SK-N-SH (cell line): Measurements from ENCODE around the gene BMP6. TPM values are rescaled to one million over a fixed set of nuclear protein-coding genes. Genes with fewer than 3 reads are reported as not detected.

ENCODE experiments used
- CTCF ChIA-PET: fragments of 300-600, 350-600 bp; formaldehyde crosslinking; extraction: SDS; loops from one replicate; lab custom pipeline; 2021; lab: Yijun Ruan, JAX
- POLR2A ChIA-PET: fragments of 350-600 bp; sonication (Branson Sonifier 250); formaldehyde crosslinking; extraction: SDS; loops from one replicate; lab custom pipeline; 2020; ENCODE audit warnings: antibody characterized with exemption, inconsistent platforms; lab: Yijun Ruan, JAX
- DNase-seq: peaks from one replicate; pipeline ENCODE4 v3.0.0; 2012
- H2AFZ ChIP-seq: fragments of 200-600 bp; sonication (generic); 2 replicates; pipeline ENCODE4 v1.8.1; 2016; ENCODE audit warnings: antibody characterized with exemption, mild to moderate bottlenecking, low read depth
- H3F3A ChIP-seq: fragments of 200-600 bp; sonication (generic); replicated peaks from 2 replicates; pipeline ENCODE3; 2016; ENCODE audit warnings: antibody characterized with exemption, mild to moderate bottlenecking; ENCODE audit not compliant: insufficient read depth
- H3K27ac ChIP-seq, 2 experiments: fragments of 200-500 bp in 1 of 2; fragments of 200-600 bp in 1 of 2; sonication (Bioruptor generic) in 1 of 2; sonication (generic), shearing (Covaris generic) in 1 of 2; 2 replicates each; pipeline versions ENCODE4 v1.5.1 to v1.6.1; 2014 to 2016; ENCODE audit warnings: low read depth in 2 of 2, inconsistent platforms in 1 of 2, low read length in 1 of 2, mild to moderate bottlenecking in 1 of 2, mixed read lengths in 1 of 2
- H3K27me3 ChIP-seq: fragments of 200-600 bp; sonication (generic), shearing (Covaris generic); 2 replicates; pipeline ENCODE4 v1.6.1; 2016; ENCODE audit warnings: mixed run types; ENCODE audit not compliant: insufficient read depth
- H3K36me3 ChIP-seq, 2 experiments: fragments of 200-500 bp in 1 of 2; fragments of 200-600 bp in 1 of 2; sonication (Bioruptor generic) in 1 of 2; sonication (generic) in 1 of 2; replicated peaks in 1 of 2; 2 replicates each; pipeline versions ENCODE3 to v1.5.1; 2014 to 2016; ENCODE audit warnings: low read length in 1 of 2, mild to moderate bottlenecking in 1 of 2; ENCODE audit not compliant: insufficient read depth in 2 of 2, control insufficient read depth in 1 of 2
- H3K4me1 ChIP-seq, 2 experiments: fragments of 200-500 bp in 1 of 2; fragments of 200-600 bp in 1 of 2; sonication (Bioruptor generic) in 1 of 2; sonication (generic), shearing (Covaris generic) in 1 of 2; 2 replicates each; pipeline versions ENCODE4 v1.5.1 to v1.6.1; 2014 to 2016; ENCODE audit warnings: low read depth in 1 of 2, low read length in 1 of 2, mixed run types in 1 of 2; ENCODE audit not compliant: insufficient read depth in 2 of 2, control insufficient read depth in 1 of 2
- H3K4me2 ChIP-seq: fragments of 200-600 bp; sonication (generic), shearing (Covaris generic); 2 replicates; pipeline ENCODE4 v1.6.1; 2017; ENCODE audit warnings: mixed run types
- H3K4me3 ChIP-seq, 2 experiments: fragments of 200-500 bp in 1 of 2; fragments of 200-600 bp in 1 of 2; sonication (Bioruptor generic) in 1 of 2; sonication (generic), shearing (Covaris generic) in 1 of 2; 2 replicates each; pipeline versions ENCODE4 v1.5.1 to v1.8.1; 2014 to 2016; ENCODE audit warnings: low read depth in 2 of 2, inconsistent platforms in 1 of 2, low read length in 1 of 2, mild to moderate bottlenecking in 1 of 2, mixed read lengths in 1 of 2, moderate library complexity in 1 of 2
- H3K79me2 ChIP-seq: fragments of 200-600 bp; sonication (generic); 2 replicates; pipeline ENCODE4 v1.8.1; 2017; ENCODE audit warnings: mild to moderate bottlenecking; ENCODE audit not compliant: insufficient read depth
- H3K9ac ChIP-seq: fragments of 200-600 bp; sonication (generic); 2 replicates; pipeline ENCODE4 v1.6.1; 2017; ENCODE audit warnings: mixed run types
- H3K9me2 ChIP-seq: fragments of 200-600 bp; sonication (generic); 2 replicates; pipeline ENCODE4 v1.6.1; 2017; ENCODE audit warnings: mixed run types
- H3K9me3 ChIP-seq: fragments of 200-600 bp; sonication (generic); 2 replicates; pipeline ENCODE4 v1.6.1; 2017; ENCODE audit warnings: mixed run types, mild to moderate bottlenecking, moderate library complexity
- H4K20me1 ChIP-seq: fragments of 200-600 bp; sonication (generic); 2 replicates; pipeline ENCODE4 v1.6.1; 2017; ENCODE audit warnings: mild to moderate bottlenecking, mixed run types; ENCODE audit not compliant: insufficient read depth
- CHD2 ChIP-seq: fragments of 150-350 bp; IDR thresholded peaks from 2 replicates; pipeline ENCODE4 v1.6.1; 2018; ENCODE audit warnings: low read length; ENCODE audit not compliant: partially characterized antibody
- ELF1 ChIP-seq: IDR thresholded peaks from 2 replicates; pipeline ENCODE4 v1.4.0; 2012
- EP300 ChIP-seq, 2 experiments: IDR thresholded peaks; 2 replicates each; pipeline versions ENCODE4 v1.4.0 to v1.6.1; 2012; ENCODE audit warnings: borderline replicate concordance in 1 of 2, low read depth in 1 of 2, low read length in 1 of 2
- EZH2phosphoT487 ChIP-seq: fragments of 200-600 bp; sonication (generic); IDR thresholded peaks from 2 replicates; pipeline ENCODE4 v1.6.1; 2017; ENCODE audit warnings: low read depth, mixed run types, mild to moderate bottlenecking, antibody characterized with exemption, moderate library complexity, borderline replicate concordance
- FOSL2 ChIP-seq: IDR thresholded peaks from 2 replicates; pipeline ENCODE4 v1.4.0; 2012; ENCODE audit warnings: low read depth, mild to moderate bottlenecking, moderate library complexity, borderline replicate concordance
- JUND ChIP-seq: IDR thresholded peaks from 2 replicates; pipeline ENCODE4 v1.4.0; 2012
- MEF2A ChIP-seq: IDR thresholded peaks from 2 replicates; pipeline ENCODE4 v1.4.0; 2012; ENCODE audit warnings: low read depth, borderline replicate concordance
- MXI1 ChIP-seq: IDR thresholded peaks from 2 replicates; pipeline ENCODE4 v1.6.1; 2012; ENCODE audit warnings: mild to moderate bottlenecking, low read depth, low read length, improper control_type of control experiment
- NFIC ChIP-seq: IDR thresholded peaks from 2 replicates; pipeline ENCODE4 v1.4.0; 2012; ENCODE audit warnings: borderline replicate concordance
- RCOR1 ChIP-seq: fragments of 150-350 bp; IDR thresholded peaks from 2 replicates; pipeline ENCODE4 v1.6.1; 2017; ENCODE audit warnings: antibody characterized with exemption, low read length
- RFX5 ChIP-seq: IDR thresholded peaks from 2 replicates; pipeline ENCODE4 v1.6.1; 2012; ENCODE audit warnings: mild to moderate bottlenecking, improper control_type of control experiment, low read length
- TEAD4 ChIP-seq: IDR thresholded peaks from 2 replicates; pipeline ENCODE4 v1.4.0; 2012; ENCODE audit warnings: mild to moderate bottlenecking, borderline replicate concordance; ENCODE audit not compliant: insufficient read depth
- polyA plus RNA-seq, 3 experiments: library from polyadenylated mRNA; depleted of rRNA; stranded (reverse); fragments of >200 nt; gene quantifications; 2 replicates each; pipeline ENCODE4 v1.2.3, GENCODE V29; 2012
- TF ChIP-seq, protein P1 (sequence below): fragments of 200-600 bp; sonication (generic); IDR thresholded peaks from 2 replicates; pipeline ENCODE4 v1.6.1; 2017; ENCODE audit warnings: antibody characterized with exemption, mild to moderate bottlenecking, moderate library complexity
- TF ChIP-seq, protein P2 (sequence below): IDR thresholded peaks from 2 replicates; pipeline ENCODE4 v1.6.1; 2012; ENCODE audit warnings: mild to moderate bottlenecking, low read depth, low read length, moderate library complexity
- TF ChIP-seq, protein P3 (sequence below): IDR thresholded peaks from 2 replicates; pipeline ENCODE4; 2012
- TF ChIP-seq, protein P4 (sequence below): IDR thresholded peaks from 2 replicates; pipeline ENCODE4 v1.4.0; 2012; ENCODE audit warnings: low read depth, borderline replicate concordance
- TF ChIP-seq, protein P5 (sequence below): fragments of 150-350 bp; IDR thresholded peaks from 2 replicates; pipeline ENCODE4 v1.6.1; 2017; ENCODE audit warnings: antibody characterized with exemption, low read length, low read depth, borderline replicate concordance

The BMP6 gene
- polyA plus RNA-seq, 1 of the 3 experiments (the other 2 are of a cell fraction) = not detected

DNA sequence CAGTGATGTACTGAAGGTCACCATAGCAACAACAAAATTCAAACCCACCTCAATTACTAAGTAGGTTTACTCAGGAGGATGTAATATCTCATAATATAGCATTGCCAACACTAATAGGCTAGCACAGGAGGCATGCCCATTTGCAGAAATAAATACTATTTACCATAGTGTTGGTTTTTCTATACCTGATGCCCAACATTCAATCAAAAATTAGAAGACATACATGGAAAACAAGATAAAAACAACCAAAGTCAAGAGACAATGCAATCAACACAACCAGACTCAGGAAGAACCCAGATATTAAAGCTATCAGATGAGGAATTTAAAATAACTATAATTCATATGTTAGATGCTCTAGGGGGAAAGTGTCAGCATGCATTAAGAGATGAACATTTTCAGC lies 199.0 kb downstream of the BMP6 start:
- Histone ChIP-seq H3F3A (no peaks in the 10 kb centered on the region), H3K36me3 (no peaks in the 10 kb centered on the region), H2AFZ (no peak overlapping the region), H3K9ac (no peak overlapping the region), H3K79me2 (no peaks in the 10 kb centered on the region), H3K4me2 (no peak overlapping the region), H4K20me1 (no peaks in the 10 kb centered on the region), H3K9me2 (no peaks in the 10 kb centered on the region), H3K4me3 (no peak overlapping the region), H3K9me3 (no peaks in the 10 kb centered on the region), H3K27me3 (no peaks in the 10 kb centered on the region), H3K27ac (no peak overlapping the region), H3K4me1 (no peaks in the 10 kb centered on the region)
- ChIA-PET CTCF (interaction anchor here (1.7 kb wide), 1 partner anchor 13 kb away, joined by 3 read pairs; no protein-coding TSS in a partner anchor), POLR2A (no interaction called here)
- no peak for TF ChIP-seq TEAD4
- TF ChIP-seq EP300 (IDR thresholded peaks at IDR 0.05; ENCODE audit: borderline replicate concordance in 1 of 2, low read depth in 1 of 2, low read length in 1 of 2) = no peak
- no peak for TF ChIP-seq RCOR1
- no peak for TF ChIP-seq MXI1
- TF ChIP-seq NFIC = no peak
- TF ChIP-seq, protein P1, sequence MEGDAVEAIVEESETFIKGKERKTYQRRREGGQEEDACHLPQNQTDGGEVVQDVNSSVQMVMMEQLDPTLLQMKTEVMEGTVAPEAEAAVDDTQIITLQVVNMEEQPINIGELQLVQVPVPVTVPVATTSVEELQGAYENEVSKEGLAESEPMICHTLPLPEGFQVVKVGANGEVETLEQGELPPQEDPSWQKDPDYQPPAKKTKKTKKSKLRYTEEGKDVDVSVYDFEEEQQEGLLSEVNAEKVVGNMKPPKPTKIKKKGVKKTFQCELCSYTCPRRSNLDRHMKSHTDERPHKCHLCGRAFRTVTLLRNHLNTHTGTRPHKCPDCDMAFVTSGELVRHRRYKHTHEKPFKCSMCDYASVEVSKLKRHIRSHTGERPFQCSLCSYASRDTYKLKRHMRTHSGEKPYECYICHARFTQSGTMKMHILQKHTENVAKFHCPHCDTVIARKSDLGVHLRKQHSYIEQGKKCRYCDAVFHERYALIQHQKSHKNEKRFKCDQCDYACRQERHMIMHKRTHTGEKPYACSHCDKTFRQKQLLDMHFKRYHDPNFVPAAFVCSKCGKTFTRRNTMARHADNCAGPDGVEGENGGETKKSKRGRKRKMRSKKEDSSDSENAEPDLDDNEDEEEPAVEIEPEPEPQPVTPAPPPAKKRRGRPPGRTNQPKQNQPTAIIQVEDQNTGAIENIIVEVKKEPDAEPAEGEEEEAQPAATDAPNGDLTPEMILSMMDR = no peak
- TF ChIP-seq, protein P2, sequence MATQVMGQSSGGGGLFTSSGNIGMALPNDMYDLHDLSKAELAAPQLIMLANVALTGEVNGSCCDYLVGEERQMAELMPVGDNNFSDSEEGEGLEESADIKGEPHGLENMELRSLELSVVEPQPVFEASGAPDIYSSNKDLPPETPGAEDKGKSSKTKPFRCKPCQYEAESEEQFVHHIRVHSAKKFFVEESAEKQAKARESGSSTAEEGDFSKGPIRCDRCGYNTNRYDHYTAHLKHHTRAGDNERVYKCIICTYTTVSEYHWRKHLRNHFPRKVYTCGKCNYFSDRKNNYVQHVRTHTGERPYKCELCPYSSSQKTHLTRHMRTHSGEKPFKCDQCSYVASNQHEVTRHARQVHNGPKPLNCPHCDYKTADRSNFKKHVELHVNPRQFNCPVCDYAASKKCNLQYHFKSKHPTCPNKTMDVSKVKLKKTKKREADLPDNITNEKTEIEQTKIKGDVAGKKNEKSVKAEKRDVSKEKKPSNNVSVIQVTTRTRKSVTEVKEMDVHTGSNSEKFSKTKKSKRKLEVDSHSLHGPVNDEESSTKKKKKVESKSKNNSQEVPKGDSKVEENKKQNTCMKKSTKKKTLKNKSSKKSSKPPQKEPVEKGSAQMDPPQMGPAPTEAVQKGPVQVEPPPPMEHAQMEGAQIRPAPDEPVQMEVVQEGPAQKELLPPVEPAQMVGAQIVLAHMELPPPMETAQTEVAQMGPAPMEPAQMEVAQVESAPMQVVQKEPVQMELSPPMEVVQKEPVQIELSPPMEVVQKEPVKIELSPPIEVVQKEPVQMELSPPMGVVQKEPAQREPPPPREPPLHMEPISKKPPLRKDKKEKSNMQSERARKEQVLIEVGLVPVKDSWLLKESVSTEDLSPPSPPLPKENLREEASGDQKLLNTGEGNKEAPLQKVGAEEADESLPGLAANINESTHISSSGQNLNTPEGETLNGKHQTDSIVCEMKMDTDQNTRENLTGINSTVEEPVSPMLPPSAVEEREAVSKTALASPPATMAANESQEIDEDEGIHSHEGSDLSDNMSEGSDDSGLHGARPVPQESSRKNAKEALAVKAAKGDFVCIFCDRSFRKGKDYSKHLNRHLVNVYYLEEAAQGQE = no peak
- TF ChIP-seq, protein P3, sequence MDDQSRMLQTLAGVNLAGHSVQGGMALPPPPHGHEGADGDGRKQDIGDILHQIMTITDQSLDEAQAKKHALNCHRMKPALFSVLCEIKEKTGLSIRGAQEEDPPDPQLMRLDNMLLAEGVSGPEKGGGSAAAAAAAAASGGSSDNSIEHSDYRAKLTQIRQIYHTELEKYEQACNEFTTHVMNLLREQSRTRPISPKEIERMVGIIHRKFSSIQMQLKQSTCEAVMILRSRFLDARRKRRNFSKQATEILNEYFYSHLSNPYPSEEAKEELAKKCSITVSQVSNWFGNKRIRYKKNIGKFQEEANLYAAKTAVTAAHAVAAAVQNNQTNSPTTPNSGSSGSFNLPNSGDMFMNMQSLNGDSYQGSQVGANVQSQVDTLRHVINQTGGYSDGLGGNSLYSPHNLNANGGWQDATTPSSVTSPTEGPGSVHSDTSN = no peak
- no peak for TF ChIP-seq RFX5
- TF ChIP-seq MEF2A = no peak
- no peak for TF ChIP-seq JUND
- TF ChIP-seq, protein P4, sequence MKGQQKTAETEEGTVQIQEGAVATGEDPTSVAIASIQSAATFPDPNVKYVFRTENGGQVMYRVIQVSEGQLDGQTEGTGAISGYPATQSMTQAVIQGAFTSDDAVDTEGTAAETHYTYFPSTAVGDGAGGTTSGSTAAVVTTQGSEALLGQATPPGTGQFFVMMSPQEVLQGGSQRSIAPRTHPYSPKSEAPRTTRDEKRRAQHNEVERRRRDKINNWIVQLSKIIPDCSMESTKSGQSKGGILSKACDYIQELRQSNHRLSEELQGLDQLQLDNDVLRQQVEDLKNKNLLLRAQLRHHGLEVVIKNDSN = no peak
- TF ChIP-seq, protein P5, sequence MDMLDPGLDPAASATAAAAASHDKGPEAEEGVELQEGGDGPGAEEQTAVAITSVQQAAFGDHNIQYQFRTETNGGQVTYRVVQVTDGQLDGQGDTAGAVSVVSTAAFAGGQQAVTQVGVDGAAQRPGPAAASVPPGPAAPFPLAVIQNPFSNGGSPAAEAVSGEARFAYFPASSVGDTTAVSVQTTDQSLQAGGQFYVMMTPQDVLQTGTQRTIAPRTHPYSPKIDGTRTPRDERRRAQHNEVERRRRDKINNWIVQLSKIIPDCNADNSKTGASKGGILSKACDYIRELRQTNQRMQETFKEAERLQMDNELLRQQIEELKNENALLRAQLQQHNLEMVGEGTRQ = no peak
- TF ChIP-seq ELF1 = no peak
- no peak for TF ChIP-seq EZH2phosphoT487
- TF ChIP-seq CHD2 = no peak
- TF ChIP-seq FOSL2 = no peak
- DNase-seq = no peak

Other genes with a start within 250 kb of the BMP6 start
- gene DSP, start 184.4 kb upstream of the BMP6 start, polyA plus RNA-seq (2012; rRNA removed) = 0.02 TPM in 1 of 2 replicates, not detected in the other
- gene SNRNP48, start 135.9 kb upstream of the BMP6 start, polyA plus RNA-seq (2012; rRNA removed) = 4.3 and 5.7 TPM in 2 replicates
- 187 and 207 TPM in 2 replicates for gene TXNDC5, start 184.7 kb downstream of the BMP6 start, polyA plus RNA-seq (2012; rRNA removed)